GM18526 (cell line): ENCODE data around the gene ZFHX3.

Source experiments
- POLR2A ChIP-seq: IDR thresholded peaks from 3 replicates; pipeline ENCODE4 v1.6.1; 2011; ENCODE audit not compliant: insufficient read length; ENCODE audit errors: extremely low read depth

ZFHX3 gene

GRCh38 chr16:72844225-72844920, 203.6 kb downstream of the ZFHX3 start:
- no peak for TF ChIP-seq POLR2A

- TF ChIP-seq POLR2A = no peak
Observed at GRCh38 chr16:72841506-72841905, 206.4 kb downstream of the ZFHX3 start.

- TF ChIP-seq POLR2A = no peak
Observed at GRCh38 chr16:72840631-72841381, 207.1 kb downstream of the ZFHX3 start.

- TF ChIP-seq POLR2A = no peak
Observed at GRCh38 chr16:72838951-72839350, 209.0 kb downstream of the ZFHX3 start.

- TF ChIP-seq POLR2A = no peak
Observed at GRCh38 chr16:72838586-72838910, 209.4 kb downstream of the ZFHX3 start.

GRCh38 chr16:72837846-72838585, 209.9 kb downstream of the ZFHX3 start:
- TF ChIP-seq POLR2A = no peak

- no peak for TF ChIP-seq POLR2A
Observed at GRCh38 chr16:72836985-72837384, 210.9 kb downstream of the ZFHX3 start.

GRCh38 chr16:72836181-72836580, 211.7 kb downstream of the ZFHX3 start:
- no peak for TF ChIP-seq POLR2A

GRCh38 chr16:72835086-72835485, 212.8 kb downstream of the ZFHX3 start:
- TF ChIP-seq POLR2A = no peak

GRCh38 chr16:72834499-72834898, 213.4 kb downstream of the ZFHX3 start:
- TF ChIP-seq POLR2A = no peak

- no peak for TF ChIP-seq POLR2A
Observed at GRCh38 chr16:72833969-72834368, 214.0 kb downstream of the ZFHX3 start.

GRCh38 chr16:72833482-72833881, 214.4 kb downstream of the ZFHX3 start:
- TF ChIP-seq POLR2A = no peak

GRCh38 chr16:72832621-72833248, 215.2 kb downstream of the ZFHX3 start:
- TF ChIP-seq POLR2A = no peak

GRCh38 chr16:72829846-72830775, 217.8 kb downstream of the ZFHX3 start:
- no peak for TF ChIP-seq POLR2A

GRCh38 chr16:72827866-72828265, 220.1 kb downstream of the ZFHX3 start:
- no peak for TF ChIP-seq POLR2A
